H1 (cell line): ENCODE data around the gene ZSCAN10. TPM values are rescaled to one million over a fixed set of nuclear protein-coding genes. Genes with fewer than 3 reads are reported as not detected.

Experiments
- CTCF ChIA-PET: fragments of 300-600 bp; sonication (Branson Sonifier 250); formaldehyde crosslinking; loops from one replicate; lab custom pipeline; 2021; ENCODE audit not compliant: partially characterized antibody; lab: Charles Lee
- POLR2A ChIA-PET: fragments of 300-600 bp; sonication (Branson Sonifier 250); formaldehyde crosslinking; loops from one replicate; lab custom pipeline; 2021; ENCODE audit warnings: inconsistent platforms; ENCODE audit not compliant: partially characterized antibody; lab: Charles Lee
- DNase-seq, 2 experiments: peaks; one replicate each; pipeline versions ENCODE4 v3.0.0 to v3.0.0-alpha.2; 2010 to 2022; ENCODE audit warnings: low spot score in 2 of 2, low read depth in 1 of 2, mixed read lengths in 1 of 2
- FAIRE-seq: peaks from 2 replicates; lab custom pipeline; 2011; peaks lifted over from hg19 to GRCh38; lab: Jason Lieb, UNC
- H2AFZ ChIP-seq: 2 replicates; pipeline ENCODE4 v1.8.1; 2012; ENCODE audit warnings: low read length, inconsistent platforms
- H2AK5ac ChIP-seq: 2 replicates; pipeline ENCODE4 v1.6.1; 2013; ENCODE audit warnings: low read depth, low read length
- H2BK120ac ChIP-seq: replicated peaks from 2 replicates; pipeline ENCODE3; 2013; ENCODE audit warnings: low read depth, low read length, inconsistent platforms
- H2BK12ac ChIP-seq: 2 replicates; pipeline ENCODE4 v1.6.1; 2013; ENCODE audit warnings: low read depth, low read length
- H2BK15ac ChIP-seq: 2 replicates; pipeline ENCODE4 v1.6.1; 2013; ENCODE audit warnings: low read length
- H2BK20ac ChIP-seq: 2 replicates; pipeline ENCODE4 v1.6.1; 2013; ENCODE audit warnings: low read length
- H2BK5ac ChIP-seq: 2 replicates; pipeline ENCODE4 v1.6.1; 2013; ENCODE audit warnings: low read depth, low read length
- H3K14ac ChIP-seq: 2 replicates; pipeline ENCODE4 v1.6.1; 2013; ENCODE audit warnings: inconsistent platforms; ENCODE audit not compliant: insufficient read length
- H3K18ac ChIP-seq: 2 replicates; pipeline ENCODE4 v1.6.1; 2013; ENCODE audit warnings: low read length; ENCODE audit errors: extremely low read depth
- H3K23ac ChIP-seq: 2 replicates; pipeline ENCODE4 v1.6.1; 2013; ENCODE audit warnings: inconsistent platforms; ENCODE audit not compliant: insufficient read length
- H3K23me2 ChIP-seq: 2 replicates; pipeline ENCODE4 v1.6.1; 2013; ENCODE audit warnings: low read depth, low read length
- H3K27ac ChIP-seq: 2 replicates; pipeline ENCODE4 v1.6.1; 2011; ENCODE audit warnings: low read depth, low read length, inconsistent platforms
- H3K27me3 ChIP-seq, 4 experiments: replicated peaks in 1 of 4; 1 replicate in 1 of 4; 2 replicates in 3 of 4; pipeline versions ENCODE4 v1.6.1 to v1.8.1; 2011 to 2013; ENCODE audit warnings: low read length in 3 of 4, mild to moderate bottlenecking in 3 of 4, inconsistent platforms in 2 of 4, mixed read lengths in 2 of 4, moderate library complexity in 1 of 4; ENCODE audit not compliant: control insufficient read depth in 3 of 4, insufficient read depth in 3 of 4; ENCODE audit errors: extremely low read depth in 1 of 4
- H3K36me3 ChIP-seq, 4 experiments: 2 replicates each; pipeline versions ENCODE4 v1.6.1 to v1.8.1; 2011 to 2013; ENCODE audit warnings: mild to moderate bottlenecking in 4 of 4, low read length in 3 of 4, moderate library complexity in 2 of 4, control low read depth in 1 of 4, inconsistent platforms in 1 of 4; ENCODE audit not compliant: insufficient read depth in 4 of 4, control insufficient read depth in 2 of 4
- H3K4ac ChIP-seq: replicated peaks from 2 replicates; pipeline ENCODE3; 2013; ENCODE audit warnings: low read length, low read depth, mixed read lengths, inconsistent platforms; ENCODE audit not compliant: insufficient read length
- H3K4me1 ChIP-seq, 4 experiments: replicated peaks in 1 of 4; 1 replicate in 1 of 4; 2 replicates in 3 of 4; pipeline versions ENCODE4 v1.6.1 to v1.8.1; 2011 to 2013; ENCODE audit warnings: low read length in 3 of 4, inconsistent platforms in 2 of 4, mixed read lengths in 1 of 4; ENCODE audit not compliant: insufficient read depth in 4 of 4, control insufficient read depth in 3 of 4
- H3K4me2 ChIP-seq, 2 experiments: 2 replicates each; pipeline versions ENCODE4 v1.6.1 to v1.8.1; 2011 to 2013; ENCODE audit warnings: low read depth in 2 of 2, low read length in 2 of 2, control low read depth in 1 of 2, inconsistent platforms in 1 of 2, mild to moderate bottlenecking in 1 of 2; ENCODE audit not compliant: insufficient read depth in 1 of 2
- H3K4me3 ChIP-seq, 4 experiments: fragments of 200-600, 300-600 bp in 1 of 4; sonication (generic), shearing (Covaris generic), sonication (Bioruptor Twin) in 1 of 4; 2 replicates each; pipeline versions ENCODE4 v1.5.1 to v1.8.1; 2011 to 2016; ENCODE audit warnings: low read length in 4 of 4, low read depth in 3 of 4, control low read depth in 2 of 4, inconsistent platforms in 2 of 4, mild to moderate bottlenecking in 2 of 4, mixed read lengths in 1 of 4, moderate library complexity in 1 of 4; ENCODE audit not compliant: insufficient read depth in 2 of 4; ENCODE audit errors: extremely low read depth in 1 of 4
- H3K56ac ChIP-seq: replicated peaks from 2 replicates; pipeline ENCODE3; 2013; ENCODE audit warnings: low read depth, mild to moderate bottlenecking, mixed read lengths, low read length, inconsistent platforms; ENCODE audit not compliant: insufficient read length
- H3K79me1 ChIP-seq: 2 replicates; pipeline ENCODE4 v1.6.1; 2013; ENCODE audit warnings: low read depth, low read length, control low read depth
- H3K79me2 ChIP-seq, 2 experiments: 2 replicates each; pipeline versions ENCODE4 v1.6.1 to v1.8.1; 2012 to 2013; ENCODE audit warnings: low read length in 2 of 2, mild to moderate bottlenecking in 2 of 2, inconsistent platforms in 1 of 2; ENCODE audit not compliant: insufficient read depth in 2 of 2, control insufficient read depth in 1 of 2
- H3K9ac ChIP-seq, 4 experiments: replicated peaks in 1 of 4; 1 replicate in 1 of 4; 2 replicates in 3 of 4; pipeline versions ENCODE4 v1.6.1 to v1.8.1; 2011 to 2013; ENCODE audit warnings: low read depth in 3 of 4, low read length in 3 of 4, control low read depth in 2 of 4, mild to moderate bottlenecking in 2 of 4, moderate library complexity in 2 of 4, inconsistent platforms in 1 of 4; ENCODE audit errors: extremely low read depth in 1 of 4
- H3K9me3 ChIP-seq, 2 experiments: 2 replicates each; pipeline versions ENCODE4 v1.6.1 to v1.8.1; 2012 to 2013; ENCODE audit warnings: mild to moderate bottlenecking in 2 of 2, moderate library complexity in 2 of 2, control low read depth in 1 of 2, inconsistent platforms in 1 of 2, low read depth in 1 of 2, low read length in 1 of 2, mixed read lengths in 1 of 2; ENCODE audit not compliant: insufficient read depth in 2 of 2
- H4K20me1 ChIP-seq, 2 experiments: replicated peaks in 1 of 2; 2 replicates each; pipeline versions ENCODE3 to v1.8.1; 2011 to 2013; ENCODE audit warnings: inconsistent platforms in 2 of 2, low read length in 2 of 2, mild to moderate bottlenecking in 1 of 2; ENCODE audit not compliant: insufficient read depth in 2 of 2, control insufficient read depth in 1 of 2
- H4K5ac ChIP-seq: 2 replicates; pipeline ENCODE4 v1.6.1; 2013; ENCODE audit warnings: low read length, low read depth, mixed read lengths, inconsistent platforms; ENCODE audit not compliant: insufficient read length
- H4K8ac ChIP-seq: 2 replicates; pipeline ENCODE4 v1.8.0; 2013; ENCODE audit warnings: mild to moderate bottlenecking, moderate library complexity, low read length, inconsistent platforms; ENCODE audit not compliant: insufficient read depth; ENCODE audit errors: extremely low read depth
- H4K91ac ChIP-seq: replicated peaks from 2 replicates; pipeline ENCODE3; 2013; ENCODE audit warnings: low read length, mixed read lengths, inconsistent platforms; ENCODE audit not compliant: insufficient read length
- CEBPB ChIP-seq: IDR thresholded peaks from 2 replicates; pipeline ENCODE4 v1.6.1; 2012; ENCODE audit warnings: low read depth, low read length
- WGBS, 2 experiments: shearing (Covaris generic) in 1 of 2; methylation state at CpG; one replicate each; pipeline versions ENCODE4 v1.1.6 to v1.1.7; 2013 to 2015; ENCODE audit warnings: low lambda C conversion rate in 2 of 2, mixed read lengths in 2 of 2, inconsistent platforms in 1 of 2, low coverage in 1 of 2, missing lambda C conversion rate in 1 of 2; ENCODE audit not compliant: insufficient replicate concordance in 2 of 2, insufficient coverage in 1 of 2, insufficient read length in 1 of 2; ENCODE audit errors: extremely low coverage in 1 of 2, missing lambda C conversion rate in 1 of 2; 5-methylcytosine and 5-hydroxymethylcytosine counted together
- polyA plus RNA-seq, 7 experiments: library from polyadenylated mRNA; depleted of rRNA in 3 of 7; stranded (reverse) in 5 of 7; unstranded in 2 of 7; fragments of >200 nt in 5 of 7; fragments of 200-250 nt in 2 of 7; gene quantifications; 1 replicate in 5 of 7; 2 replicates in 1 of 7; 4 replicates in 1 of 7; pipeline versions ENCODE4 v1.2.1 to v1.2.3, GENCODE V29; 2011 to 2013; ENCODE audit warnings: missing spikeins in 2 of 7, mixed read lengths in 2 of 7
- total RNA-seq: library from RNA; stranded (reverse); fragmentation: NEBNext Ultra II Directional; extraction: Animal tissue kit (Norgen Biotek cat#: 25700); gene quantifications from 2 replicates; pipeline ENCODE4 v1.2.1, GENCODE V29; 2021
- TF ChIP-seq, protein P1 (sequence below): IDR thresholded peaks from 2 replicates; pipeline ENCODE4 v1.6.1; 2012; ENCODE audit warnings: inconsistent platforms
- TF ChIP-seq, protein P2 (sequence below): IDR thresholded peaks from 2 replicates; pipeline ENCODE4 v1.6.1; 2012; ENCODE audit warnings: inconsistent platforms

Gene ZSCAN10
- total and polyA plus RNA-seq, 2 of the 8 experiments (the other 6 are each of a cell fraction or from before 2014, with no cell fraction given), result 209 to 314 TPM

DNA sequence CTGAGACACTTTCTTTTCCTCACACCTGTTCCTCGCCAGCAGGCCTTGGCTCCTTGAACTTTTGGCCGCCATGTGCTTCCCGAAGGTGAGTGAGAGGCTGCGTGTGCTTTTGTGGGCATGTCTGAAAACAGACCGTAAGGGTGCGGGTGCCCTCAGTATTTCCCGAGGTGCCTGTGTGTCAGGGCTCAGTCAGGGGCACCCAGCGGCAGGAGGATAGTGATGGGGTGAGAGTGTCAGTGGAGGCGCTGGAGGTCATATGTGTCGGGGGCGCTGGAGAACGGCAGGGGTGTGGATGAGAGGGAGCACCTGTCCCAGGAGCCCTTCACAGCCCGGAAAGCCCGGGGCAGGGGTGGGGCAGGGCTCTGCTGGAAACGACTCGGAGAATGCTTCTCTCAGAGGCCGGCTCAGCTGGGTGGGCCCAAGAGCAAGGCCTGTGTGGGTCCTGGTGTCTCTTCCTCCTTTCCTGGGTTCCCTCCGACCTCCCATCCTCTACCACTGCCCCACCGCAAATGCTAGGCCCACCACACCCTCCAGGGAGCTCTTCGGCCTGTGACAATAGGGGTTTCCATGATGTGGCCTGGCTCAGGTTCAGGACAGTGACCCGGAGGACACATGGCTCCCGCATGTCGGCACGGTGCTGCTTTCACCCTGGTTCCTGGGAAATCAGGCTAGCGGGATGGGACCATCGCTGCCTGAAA is 33.2 kb downstream of the ZSCAN10 start:
- H3K23ac ChIP-seq, result no peak overlapping the region
- CTCF ChIA-PET, result interaction anchor here (1.0 to 2.8 kb wide), 9 partner anchors 10 to 64 kb away, joined by 3 to 14 read pairs (median 5); no protein-coding TSS in a partner anchor
- no peak overlapping the region for H3K18ac ChIP-seq
- H3K14ac ChIP-seq, result no peak overlapping the region
- 0 out of 2 replicates have a peak overlapping the region, but pooled peaks have one; percentile 67 for H2BK15ac ChIP-seq
- DNase-seq (no peak), FAIRE-seq (no peak)
- peaks cover 0 to 4% (median 1%) of the 10 kb centered on the region in 4 experiments; a peak in 2 of 7 replicates for H3K4me1 ChIP-seq
- peak overlapping the region; percentile 23; the same call in 1 of the 2 replicates for H3K27ac ChIP-seq
- H3K23me2 ChIP-seq, result no peaks in the 10 kb centered on the region
- no peak overlapping the region for H4K5ac ChIP-seq
- POLR2A ChIA-PET, result interaction anchor here (1.1 to 12.7 kb wide), 9 partner anchors 9 to 81 kb away, joined by 3 to 140 read pairs (median 4); partner anchors contain the start of genes CLDN9, ZNF205 and ZSCAN10
- no peaks in the 10 kb centered on the region for H3K79me2 ChIP-seq
- no peak overlapping the region for H3K4me3 ChIP-seq
- H2BK12ac ChIP-seq, result peak overlapping the region; percentile 94; the same call in 1 of the 2 replicates
- H3K36me3 ChIP-seq, result no peaks in the 10 kb centered on the region
- no peaks in the 10 kb centered on the region for H4K20me1 ChIP-seq
- H3K4ac ChIP-seq, result no peak overlapping the region
- H3K79me1 ChIP-seq, result no peaks in the 10 kb centered on the region
- H3K9ac ChIP-seq, result no peak overlapping the region
- H2AFZ ChIP-seq, result no peak overlapping the region
- WGBS, 2 experiments, result 92% methylated on average over 22 of the region's 26 CpGs; no CpG with 5 or more reads in 1 of the 2 experiments
- H4K8ac ChIP-seq, result no peak overlapping the region
- H3K4me2 ChIP-seq, result no peak overlapping the region
- 0 out of 2 replicates have a peak overlapping the region, but pooled peaks have one; percentile 32 for H2BK20ac ChIP-seq
- H3K27me3 ChIP-seq, result no peaks in the 10 kb centered on the region
- TF ChIP-seq CEBPB, result no peak
- TF ChIP-seq, protein P1, sequence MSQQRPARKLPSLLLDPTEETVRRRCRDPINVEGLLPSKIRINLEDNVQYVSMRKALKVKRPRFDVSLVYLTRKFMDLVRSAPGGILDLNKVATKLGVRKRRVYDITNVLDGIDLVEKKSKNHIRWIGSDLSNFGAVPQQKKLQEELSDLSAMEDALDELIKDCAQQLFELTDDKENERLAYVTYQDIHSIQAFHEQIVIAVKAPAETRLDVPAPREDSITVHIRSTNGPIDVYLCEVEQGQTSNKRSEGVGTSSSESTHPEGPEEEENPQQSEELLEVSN, result peak; percentile 68
- TF ChIP-seq, protein P2, sequence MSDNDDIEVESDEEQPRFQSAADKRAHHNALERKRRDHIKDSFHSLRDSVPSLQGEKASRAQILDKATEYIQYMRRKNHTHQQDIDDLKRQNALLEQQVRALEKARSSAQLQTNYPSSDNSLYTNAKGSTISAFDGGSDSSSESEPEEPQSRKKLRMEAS, result peak; percentile 68
- TF ChIP-seq, all 59 proteins: peak for 2
- Histone ChIP-seq H2BK120ac (no peak overlapping the region), H3K56ac (no peak overlapping the region), H4K91ac (no peak overlapping the region), H2AK5ac (no peak overlapping the region), H2BK5ac (peak overlapping the region; percentile 44; the same call in 1 of the 2 replicates), H3K9me3 (no peaks in the 10 kb centered on the region)
